ENCODE data around the gene CORO7.
"Not testable (repeated sequence)": the region's sequence is repeated elsewhere in the genome, so short reads cannot be mapped to it uniquely, and the experiment has no call there.

The CORO7 gene

GRCh38 chr16:4403133-4403949 is 13.1 kb downstream of the CORO7 start:
- H3K4me3 ChIP-seq (ENCODE audit: low read depth, low read length): no peak overlapping the region

GRCh38 chr16:4402439-4403132 is 13.8 kb downstream of the CORO7 start:
- H3K4me3 ChIP-seq (ENCODE audit: low read depth, low read length): no peak overlapping the region

- no peak overlapping the region for H3K4me3 ChIP-seq (ENCODE audit: low read depth, low read length)
Measured at GRCh38 chr16:4401510-4401909, 14.9 kb downstream of the CORO7 start.

GRCh38 chr16:4401094-4401501 is 15.3 kb downstream of the CORO7 start:
- no peak overlapping the region for H3K4me3 ChIP-seq (ENCODE audit: low read depth, low read length)

- H3K4me3 ChIP-seq (ENCODE audit: low read depth, low read length): no peak overlapping the region
Measured at GRCh38 chr16:4399001-4399730, 17.2 kb downstream of the CORO7 start.

GRCh38 chr16:4395055-4395726 is 21.2 kb downstream of the CORO7 start:
- H3K4me3 ChIP-seq (ENCODE audit: low read depth, low read length): no peak overlapping the region

- H3K4me3 ChIP-seq (ENCODE audit: low read depth, low read length): not testable (repeated sequence)
Measured at GRCh38 chr16:4393850-4394249, 22.5 kb downstream of the CORO7 start.

- H3K4me3 ChIP-seq (ENCODE audit: low read depth, low read length): no peak overlapping the region
Measured at GRCh38 chr16:4393240-4393600, 23.2 kb downstream of the CORO7 start.

GRCh38 chr16:4392382-4393239 is 23.8 kb downstream of the CORO7 start:
- H3K4me3 ChIP-seq (ENCODE audit: low read depth, low read length): no peak overlapping the region

GRCh38 chr16:4391631-4392381 is 24.6 kb downstream of the CORO7 start:
- no peak overlapping the region for H3K4me3 ChIP-seq (ENCODE audit: low read depth, low read length)

GRCh38 chr16:4390266-4391260 is 25.8 kb downstream of the CORO7 start:
- H3K4me3 ChIP-seq (ENCODE audit: low read depth, low read length): no peak overlapping the region

GRCh38 chr16:4389051-4389955 is 27.1 kb downstream of the CORO7 start:
- no peak overlapping the region for H3K4me3 ChIP-seq (ENCODE audit: low read depth, low read length)

GRCh38 chr16:4388271-4389021 is 27.9 kb downstream of the CORO7 start:
- H3K4me3 ChIP-seq (ENCODE audit: low read depth, low read length): no peak overlapping the region

GRCh38 chr16:4387781-4388180 is 28.6 kb downstream of the CORO7 start:
- H3K4me3 ChIP-seq (ENCODE audit: low read depth, low read length): no peak overlapping the region

GRCh38 chr16:4386951-4387565 is 29.3 kb downstream of the CORO7 start:
- H3K4me3 ChIP-seq (ENCODE audit: low read depth, low read length): no peak overlapping the region

- H3K4me3 ChIP-seq (ENCODE audit: low read depth, low read length): no peak overlapping the region
Measured at GRCh38 chr16:4386451-4386805, 30.0 kb downstream of the CORO7 start.

Measured in iPS-11a (cell line).